NCI-H748 treated with DMSO at 0.1 percent for 48 hours (cell line): ENCODE measurements around the gene ETAA1.

ENCODE experiments used
- DNase-seq: peaks from one replicate; lab custom pipeline; 2025; lab: John Stamatoyannopoulos, UW

The ETAA1 gene

GRCh38 chr2:67397143-67397986, at the start of gene ETAA1:
TSS of gene ETAA1 (plus strand) at chr2:67397333. CDS start at chr2:67397449, 116 bp downstream.
- peak; percentile 57 for DNase-seq

GRCh38 chr2:67366832-67367412, 30.2 kb upstream of the ETAA1 start:
- DNase-seq = no peak

GRCh38 chr2:67374481-67374880, 22.7 kb upstream of the ETAA1 start:
- no peak for DNase-seq

- no peak for DNase-seq
These were observed 22.2 kb upstream of the ETAA1 start for GRCh38 chr2:67374949-67375348.

GRCh38 chr2:67378555-67378954, 18.6 kb upstream of the ETAA1 start:
- no peak for DNase-seq

- no peak for DNase-seq
These were observed 18.1 kb upstream of the ETAA1 start for GRCh38 chr2:67379048-67379447.

GRCh38 chr2:67384123-67384822, 12.9 kb upstream of the ETAA1 start:
- DNase-seq = no peak

GRCh38 chr2:67388680-67389079, 8.5 kb upstream of the ETAA1 start:
- no peak for DNase-seq

- no peak for DNase-seq
These were observed 7.8 kb upstream of the ETAA1 start for GRCh38 chr2:67389286-67389685.

GRCh38 chr2:67389788-67390187, 7.3 kb upstream of the ETAA1 start:
- no peak for DNase-seq

- DNase-seq = no peak
These were observed 3.9 kb upstream of the ETAA1 start for GRCh38 chr2:67393237-67393636.

- no peak for DNase-seq
These were observed 2.4 kb upstream of the ETAA1 start for GRCh38 chr2:67394734-67395133.

GRCh38 chr2:67399144-67399543, 2.0 kb downstream of the ETAA1 start:
- DNase-seq = no peak

GRCh38 chr2:67399831-67400489, 2.8 kb downstream of the ETAA1 start:
- no peak for DNase-seq

- no peak for DNase-seq
These were observed 3.7 kb downstream of the ETAA1 start for GRCh38 chr2:67400560-67401485.

- DNase-seq = no peak
These were observed 11.2 kb downstream of the ETAA1 start for GRCh38 chr2:67408346-67408745.

- DNase-seq = no peak
These were observed 15.3 kb downstream of the ETAA1 start for GRCh38 chr2:67412424-67412823.

GRCh38 chr2:67414867-67415266, 17.7 kb downstream of the ETAA1 start:
- no peak for DNase-seq

GRCh38 chr2:67416136-67416535, 19.0 kb downstream of the ETAA1 start:
- DNase-seq = no peak

GRCh38 chr2:67423489-67423888, 26.4 kb downstream of the ETAA1 start:
- no peak for DNase-seq

- no peak for DNase-seq
These were observed 39.1 kb downstream of the ETAA1 start for GRCh38 chr2:67436221-67436620.
